Measurements from ENCODE around the gene SFXN5. TPM values are rescaled to one million over a fixed set of nuclear protein-coding genes. Genes with fewer than 3 reads are reported as not detected.

SFXN5 gene
- total and polyA plus RNA-seq, 2 of the 8 experiments (the other 6 are each of a cell fraction or from before 2014, with no cell fraction given) = 29.3 to 33.1 TPM

DNA sequence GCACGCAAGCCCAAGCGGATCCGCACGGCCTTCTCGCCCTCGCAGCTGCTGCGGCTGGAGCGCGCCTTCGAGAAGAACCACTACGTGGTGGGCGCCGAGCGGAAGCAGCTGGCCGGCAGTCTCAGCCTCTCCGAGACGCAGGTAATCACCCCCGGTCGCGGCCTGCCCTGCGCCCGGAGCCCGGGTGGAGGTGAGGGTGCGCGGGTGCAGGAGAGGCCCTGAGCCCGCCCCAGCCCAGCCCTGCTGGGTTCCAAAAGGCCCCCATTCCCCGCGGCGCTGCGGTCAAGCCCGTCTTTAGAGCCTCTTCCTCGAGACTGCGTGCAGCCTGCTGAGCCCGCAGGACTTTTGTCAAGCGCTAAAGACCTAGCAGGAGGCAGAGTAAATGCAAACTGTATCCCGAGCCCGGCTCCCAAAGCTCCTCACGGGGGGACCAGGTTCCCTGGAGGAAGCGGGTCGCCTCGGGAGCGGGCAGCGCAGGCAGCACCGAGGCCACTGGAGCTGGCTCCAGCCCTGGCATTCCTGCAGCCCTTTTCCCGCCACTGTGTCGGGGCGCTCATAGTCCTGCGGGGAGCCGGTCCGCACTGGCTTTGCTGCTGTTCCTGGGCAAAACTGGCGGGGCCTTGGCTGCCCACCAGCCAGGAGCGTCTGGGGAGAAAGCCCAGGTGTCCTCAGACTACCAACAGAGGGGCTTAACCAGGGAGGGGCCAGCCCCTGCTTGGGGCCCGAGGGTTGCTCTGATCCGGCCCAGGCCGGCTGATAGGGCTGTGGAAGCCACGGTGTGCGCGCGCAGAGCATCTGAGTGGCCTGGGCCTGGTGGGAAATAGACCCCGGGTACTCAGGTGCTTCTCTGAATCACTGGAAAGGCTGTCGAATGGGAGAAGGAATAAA, 146.9 kb downstream of the SFXN5 start (continued):
- TF ChIP-seq CBX5 (IDR thresholded peaks at IDR 0.05; ENCODE audit: low read depth, low read length) (no peak), TAF7 (optimal IDR thresholded peaks at IDR 0.05; ENCODE audit: borderline replicate concordance, low read depth, low read length) (no peak), JUND (IDR thresholded peaks at IDR 0.05; ENCODE audit: low read length) (no peak), SIX5 (IDR thresholded peaks at IDR 0.05; ENCODE audit: low read depth, low read length) (no peak), KDM1A (IDR thresholded peaks at IDR 0.05; ENCODE audit: borderline replicate concordance, low read length) (no peak), HDAC2 (IDR thresholded peaks at IDR 0.05; ENCODE audit: borderline replicate concordance in 1 of 2, low read depth in 2 of 2, low read length in 2 of 2) (no peak), RNF2 (IDR thresholded peaks at IDR 0.05; ENCODE audit: borderline replicate concordance, low read depth, low read length, missing control alignments, poor library complexity, severe bottlenecking) (no peak), RBBP5 (IDR thresholded peaks at IDR 0.05; ENCODE audit: borderline replicate concordance, low read depth, low read length) (no peak; the same call in 1 of the 2 replicates), BACH1 (IDR thresholded peaks at IDR 0.05; ENCODE audit: low read length) (no peak), CHD2 (IDR thresholded peaks at IDR 0.05; ENCODE audit: low read length) (no peak), TBP (IDR thresholded peaks at IDR 0.05; ENCODE audit: low read depth, low read length) (no peak), KDM5A (IDR thresholded peaks at IDR 0.05; ENCODE audit: low read length) (no peak), CTBP2 (IDR thresholded peaks at IDR 0.05; ENCODE audit: borderline replicate concordance, insufficient read depth, insufficient read length, low read length) (no peak), GTF2F1 (IDR thresholded peaks at IDR 0.05; ENCODE audit: borderline replicate concordance, low read depth, low read length) (no peak), RAD21 (IDR thresholded peaks at IDR 0.05 in 1 of 2, conservative IDR thresholded peaks at IDR 0.05 in 1 of 2; ENCODE audit: low read depth in 2 of 2, low read length in 2 of 2) (no peak; a peak in 1 of 4 replicates), NRF1 (IDR thresholded peaks at IDR 0.05; ENCODE audit: low read depth, low read length) (no peak)
- TF ChIP-seq, protein P1, sequence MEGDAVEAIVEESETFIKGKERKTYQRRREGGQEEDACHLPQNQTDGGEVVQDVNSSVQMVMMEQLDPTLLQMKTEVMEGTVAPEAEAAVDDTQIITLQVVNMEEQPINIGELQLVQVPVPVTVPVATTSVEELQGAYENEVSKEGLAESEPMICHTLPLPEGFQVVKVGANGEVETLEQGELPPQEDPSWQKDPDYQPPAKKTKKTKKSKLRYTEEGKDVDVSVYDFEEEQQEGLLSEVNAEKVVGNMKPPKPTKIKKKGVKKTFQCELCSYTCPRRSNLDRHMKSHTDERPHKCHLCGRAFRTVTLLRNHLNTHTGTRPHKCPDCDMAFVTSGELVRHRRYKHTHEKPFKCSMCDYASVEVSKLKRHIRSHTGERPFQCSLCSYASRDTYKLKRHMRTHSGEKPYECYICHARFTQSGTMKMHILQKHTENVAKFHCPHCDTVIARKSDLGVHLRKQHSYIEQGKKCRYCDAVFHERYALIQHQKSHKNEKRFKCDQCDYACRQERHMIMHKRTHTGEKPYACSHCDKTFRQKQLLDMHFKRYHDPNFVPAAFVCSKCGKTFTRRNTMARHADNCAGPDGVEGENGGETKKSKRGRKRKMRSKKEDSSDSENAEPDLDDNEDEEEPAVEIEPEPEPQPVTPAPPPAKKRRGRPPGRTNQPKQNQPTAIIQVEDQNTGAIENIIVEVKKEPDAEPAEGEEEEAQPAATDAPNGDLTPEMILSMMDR (IDR thresholded peaks at IDR 0.05; ENCODE audit: control extremely low read depth in 1 of 3, insufficient read depth in 1 of 3, low read depth in 1 of 3, low read length in 3 of 3) = no peak
- TF ChIP-seq, protein P2, sequence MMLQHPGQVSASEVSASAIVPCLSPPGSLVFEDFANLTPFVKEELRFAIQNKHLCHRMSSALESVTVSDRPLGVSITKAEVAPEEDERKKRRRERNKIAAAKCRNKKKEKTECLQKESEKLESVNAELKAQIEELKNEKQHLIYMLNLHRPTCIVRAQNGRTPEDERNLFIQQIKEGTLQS (IDR thresholded peaks at IDR 0.05; ENCODE audit: insufficient read depth, low read depth, low read length) = no peak
- TF ChIP-seq, protein P3, sequence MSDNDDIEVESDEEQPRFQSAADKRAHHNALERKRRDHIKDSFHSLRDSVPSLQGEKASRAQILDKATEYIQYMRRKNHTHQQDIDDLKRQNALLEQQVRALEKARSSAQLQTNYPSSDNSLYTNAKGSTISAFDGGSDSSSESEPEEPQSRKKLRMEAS (IDR thresholded peaks at IDR 0.05) = peak; percentile 58
